HG02642 (cell line): ENCODE data around the gene CCNC.

Experiments used
- ATAC-seq: cut with Tn5 transposase; IDR thresholded peaks from one replicate; pipeline ENCODE4 v1.9.1; 2021; ENCODE audit warnings: mild to moderate bottlenecking; ENCODE audit not compliant: unreplicated experiment, poor library complexity

The CCNC gene

GRCh38 chr6:99559057-99559456 is 9.4 kb downstream of the CCNC start:
- no peak for ATAC-seq

GRCh38 chr6:99553888-99554287 is 14.6 kb downstream of the CCNC start:
- ATAC-seq: no peak

GRCh38 chr6:99550046-99550748 is 18.3 kb downstream of the CCNC start:
- ATAC-seq: no peak

- ATAC-seq: no peak
Observed at GRCh38 chr6:99548706-99549105, 19.8 kb downstream of the CCNC start.

- no peak for ATAC-seq
Observed at GRCh38 chr6:99547526-99547925, 20.9 kb downstream of the CCNC start.

GRCh38 chr6:99545442-99545841 is 23.0 kb downstream of the CCNC start:
- no peak for ATAC-seq

GRCh38 chr6:99543968-99544367 is 24.5 kb downstream of the CCNC start:
- ATAC-seq: no peak

- no peak for ATAC-seq
Observed at GRCh38 chr6:99530627-99531026, 37.8 kb downstream of the CCNC start.

GRCh38 chr6:99522531-99522930 is 45.9 kb downstream of the CCNC start:
- no peak for ATAC-seq

- peak; percentile 32 for ATAC-seq
Observed at GRCh38 chr6:99521633-99522151, 46.8 kb downstream of the CCNC start.

GRCh38 chr6:99520855-99521632 is 47.4 kb downstream of the CCNC start:
- ATAC-seq: peak; percentile 97

- ATAC-seq: no peak
Observed at GRCh38 chr6:99519446-99519845, 49.0 kb downstream of the CCNC start.

GRCh38 chr6:99514089-99514488 is 54.4 kb downstream of the CCNC start:
- ATAC-seq: no peak

GRCh38 chr6:99512033-99512432 is 56.4 kb downstream of the CCNC start:
- ATAC-seq: no peak

GRCh38 chr6:99507648-99508047 is 60.8 kb downstream of the CCNC start:
- ATAC-seq: no peak

GRCh38 chr6:99501762-99502161 is 66.7 kb downstream of the CCNC start:
- no peak for ATAC-seq

GRCh38 chr6:99498421-99498820 is 70.0 kb downstream of the CCNC start:
- no peak for ATAC-seq

GRCh38 chr6:99495466-99495865 is 73.0 kb downstream of the CCNC start:
- ATAC-seq: no peak
